Cardiac muscle cell (in vitro differentiated cells and primary cell): ENCODE measurements around the gene SLC37A1. TPM values are rescaled to one million over a fixed set of nuclear protein-coding genes. Genes with fewer than 3 reads are reported as not detected.

Source experiments
- DNase-seq, 2 donors: peaks; one replicate each; pipeline versions ENCODE4 v3.0.0 to v3.0.0-alpha.2; 2010 to 2017; ENCODE audit warnings: low read depth in 1 of 2, low spot score in 1 of 2
- H3K27ac ChIP-seq: fragments of 200-600 bp; sonication (generic); 2 replicates; pipeline ENCODE4 v1.5.1; 2016
- H3K27me3 ChIP-seq: fragments of 200-600 bp; sonication (generic); 2 replicates; pipeline ENCODE4 v1.6.0; 2016; ENCODE audit warnings: control low read depth
- H3K36me3 ChIP-seq: fragments of 200-600 bp; sonication (generic); 2 replicates; pipeline ENCODE4 v1.5.1; 2016; ENCODE audit warnings: control low read depth
- H3K4me1 ChIP-seq: fragments of 200-600 bp; sonication (generic); 2 replicates; pipeline ENCODE4 v1.8.1; 2017; ENCODE audit warnings: low read depth, mild to moderate bottlenecking, mixed run types
- H3K4me3 ChIP-seq: fragments of 200-600 bp; sonication (generic); 2 replicates; pipeline ENCODE4 v1.5.1; 2016; ENCODE audit warnings: mild to moderate bottlenecking
- H3K9me3 ChIP-seq: fragments of 200-600 bp; sonication (generic); 2 replicates; pipeline ENCODE4 v1.5.1; 2017; ENCODE audit warnings: low read depth, mild to moderate bottlenecking, control low read depth
- CTCF ChIP-seq: IDR thresholded peaks from 2 replicates; pipeline ENCODE4 v1.5.1; 2012; ENCODE audit warnings: low read depth, mild to moderate bottlenecking, low read length
- polyA plus RNA-seq: library from polyadenylated mRNA; unstranded; fragments of >200 nt; fragmentation: Nextera tagmentation; extraction: Ambion mirVana; gene quantifications from 2 replicates; pipeline ENCODE4 v1.2.1, GENCODE V29; 2016
- total RNA-seq: library from RNA; depleted of rRNA; stranded (reverse); fragments of >200 nt; gene quantifications from 2 replicates; pipeline ENCODE4 v1.2.3, GENCODE V29; 2016

SLC37A1 gene
- total and polyA plus RNA-seq, 2 experiments from 2014 or later = 3.5 to 8.4 TPM

- no peak for TF ChIP-seq CTCF
- no peaks in the 10 kb centered on the region for H3K4me1 ChIP-seq
These were observed 22.3 kb upstream of the SLC37A1 start for GRCh38 chr21:42491328-42491727.

GRCh38 chr21:42492201-42492600 lies 21.5 kb upstream of the SLC37A1 start:
- Histone ChIP-seq H3K9me3 (no peaks in the 10 kb centered on the region), H3K4me3 (no peak overlapping the region), H3K27ac (no peak overlapping the region), H3K36me3 (no peaks in the 10 kb centered on the region), H3K4me1 (peaks cover 3% of the 10 kb centered on the region), H3K27me3 (peaks cover 8% of the 10 kb centered on the region)
- TF ChIP-seq CTCF = no peak
- no peak for DNase-seq

More at GRCh38 chr21:42491328-42491727, 22.3 kb upstream of the SLC37A1 start:
- Histone ChIP-seq H3K4me3 (no peak overlapping the region), H3K27ac (no peak overlapping the region), H3K36me3 (no peaks in the 10 kb centered on the region), H3K9me3 (no peaks in the 10 kb centered on the region), H3K27me3 (peaks cover 8% of the 10 kb centered on the region)
- no peak for DNase-seq

GRCh38 chr21:42493109-42494060 lies 20.3 kb upstream of the SLC37A1 start:
- peaks cover 4% of the 10 kb centered on the region for H3K4me1 ChIP-seq
- H3K27ac ChIP-seq = no peak overlapping the region
- H3K36me3 ChIP-seq = no peaks in the 10 kb centered on the region
- peaks cover 8% of the 10 kb centered on the region for H3K27me3 ChIP-seq
- TF ChIP-seq CTCF = no peak
- no peak overlapping the region for H3K4me3 ChIP-seq
- DNase-seq = no peak
- no peaks in the 10 kb centered on the region for H3K9me3 ChIP-seq

GRCh38 chr21:42495027-42495426 lies 18.6 kb upstream of the SLC37A1 start:
- TF ChIP-seq CTCF = no peak
- no peaks in the 10 kb centered on the region for H3K36me3 ChIP-seq
- no peaks in the 10 kb centered on the region for H3K9me3 ChIP-seq
- peaks cover 8% of the 10 kb centered on the region for H3K27me3 ChIP-seq
- H3K27ac ChIP-seq = no peak overlapping the region
- H3K4me1 ChIP-seq = peaks cover 4% of the 10 kb centered on the region
- no peak overlapping the region for H3K4me3 ChIP-seq
- DNase-seq = no peak

GRCh38 chr21:42495765-42496119 lies 17.9 kb upstream of the SLC37A1 start:
- Histone ChIP-seq H3K27ac (no peak overlapping the region), H3K4me1 (peaks cover 4% of the 10 kb centered on the region), H3K27me3 (peaks cover 8% of the 10 kb centered on the region), H3K36me3 (no peaks in the 10 kb centered on the region), H3K9me3 (no peaks in the 10 kb centered on the region), H3K4me3 (peak overlapping the region; percentile 29)
- TF ChIP-seq CTCF = no peak
- DNase-seq = peak in 1 of 2 donors; percentile 30
